ENCODE measurements around the gene TTC28. TPM values are rescaled to one million over a fixed set of nuclear protein-coding genes. Genes with fewer than 3 reads are reported as not detected.

TTC28 gene
- total and polyA plus RNA-seq, 8 donors, result 2.2 to 18.6 (median 11.5) TPM

DNA sequence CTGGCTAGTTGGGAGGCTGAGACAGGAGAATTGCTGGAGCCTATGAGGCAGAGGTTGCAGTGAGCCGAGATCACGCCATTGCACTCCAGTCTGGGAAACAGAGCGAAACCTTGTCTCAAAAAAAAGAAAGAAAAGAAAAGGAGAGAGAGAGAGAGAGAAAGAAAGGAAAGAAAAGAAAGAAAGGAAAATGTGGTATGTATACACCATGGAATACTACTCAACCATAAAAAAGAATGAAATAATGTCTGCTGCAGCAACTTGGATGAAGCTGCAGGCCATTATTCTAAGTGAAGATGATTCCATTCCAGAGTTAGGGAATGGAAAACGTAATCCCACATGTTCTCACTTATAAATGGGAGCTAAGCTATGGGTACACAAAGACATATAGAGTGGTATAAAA, 30.8 kb downstream of the TTC28 start:
- TF ChIP-seq, protein P1, sequence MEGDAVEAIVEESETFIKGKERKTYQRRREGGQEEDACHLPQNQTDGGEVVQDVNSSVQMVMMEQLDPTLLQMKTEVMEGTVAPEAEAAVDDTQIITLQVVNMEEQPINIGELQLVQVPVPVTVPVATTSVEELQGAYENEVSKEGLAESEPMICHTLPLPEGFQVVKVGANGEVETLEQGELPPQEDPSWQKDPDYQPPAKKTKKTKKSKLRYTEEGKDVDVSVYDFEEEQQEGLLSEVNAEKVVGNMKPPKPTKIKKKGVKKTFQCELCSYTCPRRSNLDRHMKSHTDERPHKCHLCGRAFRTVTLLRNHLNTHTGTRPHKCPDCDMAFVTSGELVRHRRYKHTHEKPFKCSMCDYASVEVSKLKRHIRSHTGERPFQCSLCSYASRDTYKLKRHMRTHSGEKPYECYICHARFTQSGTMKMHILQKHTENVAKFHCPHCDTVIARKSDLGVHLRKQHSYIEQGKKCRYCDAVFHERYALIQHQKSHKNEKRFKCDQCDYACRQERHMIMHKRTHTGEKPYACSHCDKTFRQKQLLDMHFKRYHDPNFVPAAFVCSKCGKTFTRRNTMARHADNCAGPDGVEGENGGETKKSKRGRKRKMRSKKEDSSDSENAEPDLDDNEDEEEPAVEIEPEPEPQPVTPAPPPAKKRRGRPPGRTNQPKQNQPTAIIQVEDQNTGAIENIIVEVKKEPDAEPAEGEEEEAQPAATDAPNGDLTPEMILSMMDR (IDR thresholded peaks at IDR 0.05), result no peak
- no peaks in the 10 kb centered on the region for H3K9me3 ChIP-seq
- H3K27ac ChIP-seq, result no peak overlapping the region
- intact Hi-C loops (cut with DNase I), result no loop called here
- H3K4me3 ChIP-seq, result no peak overlapping the region
- no peak for ATAC-seq
- H3K36me3 ChIP-seq, result no peaks in the 10 kb centered on the region
- no peak for FAIRE-seq
- H3K27me3 ChIP-seq, result no peaks in the 10 kb centered on the region
- no peaks in the 10 kb centered on the region for H3K4me1 ChIP-seq
- 98% methylated on average over 4 of the region's 4 CpGs for WGBS, 2 donors
- DNase-seq, result no peak

DNA sequence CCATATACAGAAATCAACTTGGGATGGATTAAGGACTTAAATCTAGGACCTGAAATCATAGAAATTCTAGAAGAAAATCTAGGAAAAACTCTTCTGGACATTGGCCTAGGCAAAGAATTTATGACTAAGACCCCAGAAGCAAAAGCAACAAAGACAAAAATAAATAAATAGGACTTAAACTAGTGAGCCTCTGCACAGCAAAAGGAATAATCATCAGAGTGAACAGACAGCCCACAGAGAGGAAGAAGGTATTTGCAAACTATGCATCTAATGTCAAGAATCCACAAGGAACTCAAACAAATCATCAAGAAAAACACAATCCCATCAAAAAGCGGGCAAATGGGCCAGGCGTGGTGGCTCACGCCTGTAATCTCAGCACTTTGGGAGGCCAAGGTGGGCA, 32.4 kb downstream of the TTC28 start:
- WGBS, 2 donors, result 93 to 98% methylated on average over 3 of the region's 3 CpGs

DNA sequence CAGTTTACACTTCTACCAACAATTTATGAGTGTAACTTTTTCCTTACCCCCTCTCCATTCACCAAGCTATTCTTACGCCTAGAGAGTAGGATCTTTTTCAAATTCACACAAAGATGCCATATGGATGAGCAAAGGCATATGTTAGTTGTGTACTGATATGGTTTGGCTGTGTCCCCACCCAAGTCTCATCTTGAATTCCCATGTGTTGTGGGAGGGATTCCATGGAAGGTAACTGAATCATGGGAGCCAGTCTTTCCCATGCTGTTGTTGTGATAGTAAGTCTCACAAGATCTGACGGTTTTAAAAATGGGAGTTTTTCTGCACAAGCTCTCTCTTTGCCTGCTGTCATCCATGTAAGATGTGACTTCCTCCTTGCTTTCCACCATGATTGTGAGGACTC, 40.3 kb downstream of the TTC28 start:
- TF ChIP-seq, protein P1 (IDR thresholded peaks at IDR 0.05), result no peak
- intact Hi-C loops (cut with DNase I), result no loop called here
- no peak overlapping the region for H3K4me3 ChIP-seq

More for the DNA sequence above, 32.4 kb downstream of the TTC28 start:
- TF ChIP-seq, protein P1 (IDR thresholded peaks at IDR 0.05), result no peak
- Histone ChIP-seq H3K36me3 (no peaks in the 10 kb centered on the region), H3K27ac (no peak overlapping the region), H3K27me3 (no peaks in the 10 kb centered on the region), H3K9me3 (no peaks in the 10 kb centered on the region), H3K4me1 (peaks cover 0 to 4% (median 0%) of the 10 kb centered on the region in 3 donors), H3K4me3 (no peak overlapping the region)
- intact Hi-C loops (cut with DNase I), result no loop called here
- FAIRE-seq, result no peak
- DNase-seq, result no peak
- ATAC-seq, result no peak

DNA sequence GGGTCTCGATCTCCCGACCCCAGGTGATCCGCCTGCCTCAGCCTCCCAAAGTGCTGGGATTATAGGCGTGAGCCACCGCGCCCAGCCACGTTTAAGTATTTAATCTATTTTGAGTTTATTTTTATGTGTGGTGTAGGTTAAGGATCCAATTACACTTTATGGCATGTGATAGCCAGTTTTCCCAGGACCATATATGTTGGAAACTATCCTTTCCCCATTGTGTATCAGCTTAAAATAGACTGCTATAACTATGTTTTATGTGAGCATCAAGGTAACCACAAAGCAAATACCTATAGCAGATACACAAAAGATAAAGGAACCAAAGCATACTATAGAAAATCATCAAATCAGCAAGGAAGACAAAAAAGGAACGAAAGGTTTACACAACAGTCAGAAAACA, 42.4 kb downstream of the TTC28 start:
- Histone ChIP-seq H3K36me3 (no peaks in the 10 kb centered on the region), H3K9me3 (no peaks in the 10 kb centered on the region), H3K4me1 (peaks cover 0 to 3% (median 0%) of the 10 kb centered on the region in 3 donors), H3K27me3 (no peaks in the 10 kb centered on the region), H3K27ac (no peak overlapping the region), H3K4me3 (no peak overlapping the region)
- intact Hi-C loops (cut with DNase I), result no loop called here
- ATAC-seq, result no peak
- TF ChIP-seq, protein P1 (IDR thresholded peaks at IDR 0.05), result no peak
- no peak for FAIRE-seq
- 93 to 96% methylated on average over 8 of the region's 8 CpGs for WGBS, 2 donors
- DNase-seq, result no peak

More for the DNA sequence above, 40.3 kb downstream of the TTC28 start:
- peaks cover 0 to 6% (median 0%) of the 10 kb centered on the region in 3 donors for H3K4me1 ChIP-seq
- DNase-seq, result no peak
- no peaks in the 10 kb centered on the region for H3K9me3 ChIP-seq
- H3K36me3 ChIP-seq, result no peaks in the 10 kb centered on the region
- no peak for FAIRE-seq
- H3K27me3 ChIP-seq, result no peaks in the 10 kb centered on the region
- ATAC-seq, result no peak
- WGBS, 2 donors, result 96 to 100% methylated on average over 2 of the region's 2 CpGs
- no peak overlapping the region for H3K27ac ChIP-seq

DNA sequence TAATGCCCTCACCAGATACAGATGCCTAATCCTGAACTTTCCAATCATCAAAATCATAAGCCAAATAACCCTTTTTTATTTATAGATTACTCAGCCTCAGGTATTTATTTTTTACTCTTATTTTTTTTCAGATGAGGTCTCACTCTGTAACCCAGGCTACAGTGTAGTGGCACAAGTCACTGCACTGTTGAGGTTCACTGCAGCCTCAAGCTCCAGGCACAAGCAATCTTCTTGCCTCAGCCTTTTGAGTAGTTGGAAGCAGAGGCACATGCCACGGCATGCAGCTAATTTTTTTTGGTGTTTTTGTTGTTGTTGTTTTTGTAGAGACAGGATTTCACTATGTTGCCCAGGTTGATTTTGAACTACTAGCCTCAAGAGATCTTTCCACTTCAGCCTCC, 49.5 kb downstream of the TTC28 start:
- 88 to 100% methylated on average over 1 of the region's 1 CpG for WGBS, 2 donors
- peaks cover 0 to 3% (median 0%) of the 10 kb centered on the region in 3 donors for H3K4me1 ChIP-seq
- H3K27me3 ChIP-seq, result no peaks in the 10 kb centered on the region
- no peaks in the 10 kb centered on the region for H3K36me3 ChIP-seq
- no peak overlapping the region for H3K4me3 ChIP-seq
- H3K27ac ChIP-seq, result no peak overlapping the region
- no peak for ATAC-seq
- DNase-seq, result no peak
- intact Hi-C loops (cut with DNase I), result no loop called here
- FAIRE-seq, result no peak
- TF ChIP-seq, protein P1 (IDR thresholded peaks at IDR 0.05), result no peak
- H3K9me3 ChIP-seq, result no peaks in the 10 kb centered on the region
